Thoracic aorta (tissue), 2 donors: ENCODE data around the gene DCDC2C. TPM values are rescaled to one million over a fixed set of nuclear protein-coding genes. Genes with fewer than 3 reads are reported as not detected.

Experiments used
- ATAC-seq: fragments of 150-250 bp; one replicate; pipeline ENCODE4 v1.8.0; 2017; ENCODE audit warnings: low read depth; ENCODE audit not compliant: insufficient number of reproducible peaks, low FRiP score
- DNase-seq: peaks from one replicate; pipeline ENCODE4 v3.0.0-alpha.2; 2020; ENCODE audit warnings: low spot score
- H3K27ac ChIP-seq, 2 donors: fragments of 200-600 bp; sonication (generic); 1 replicate in 1 of 2; 2 replicates in 1 of 2; pipeline ENCODE4 v1.5.1; 2016; ENCODE audit warnings: mild to moderate bottlenecking in 2 of 2, moderate library complexity in 2 of 2
- H3K27me3 ChIP-seq: fragments of 200-600 bp; sonication (generic); replicated peaks from 2 replicates; pipeline ENCODE4 v1.6.0; 2016; ENCODE audit warnings: mild to moderate bottlenecking; ENCODE audit not compliant: insufficient read depth
- H3K36me3 ChIP-seq: fragments of 200-600 bp; sonication (generic); one replicate; pipeline ENCODE4 v1.5.1; 2016
- H3K4me1 ChIP-seq, 2 donors: fragments of 200-600 bp; sonication (generic); 1 replicate in 1 of 2; 2 replicates in 1 of 2; pipeline versions ENCODE4 v1.5.1 to v1.6.0; 2016; ENCODE audit warnings: low read depth in 2 of 2, mild to moderate bottlenecking in 1 of 2; ENCODE audit not compliant: control insufficient read depth in 1 of 2
- H3K4me3 ChIP-seq: fragments of 200-600 bp; sonication (generic); 2 replicates; pipeline ENCODE4 v1.5.1; 2016; ENCODE audit warnings: mild to moderate bottlenecking
- H3K9me3 ChIP-seq: fragments of 200-600 bp; sonication (generic); 2 replicates; pipeline ENCODE4 v1.5.1; 2016
- CTCF ChIP-seq: fragments of 200-600 bp; sonication (generic); IDR thresholded peaks from one replicate; pipeline ENCODE4 v1.5.1; 2019; ENCODE audit warnings: antibody characterized with exemption
- total RNA-seq, 2 donors: library from RNA; depleted of rRNA; stranded (reverse); fragments of >200 nt; gene quantifications; one replicate each; pipeline versions ENCODE4 v1.1.0 to v1.2.3, GENCODE V29; 2016

Gene DCDC2C
- total RNA-seq, 2 donors from 2014 or later, result 6.6 to 13.1 TPM

DNA sequence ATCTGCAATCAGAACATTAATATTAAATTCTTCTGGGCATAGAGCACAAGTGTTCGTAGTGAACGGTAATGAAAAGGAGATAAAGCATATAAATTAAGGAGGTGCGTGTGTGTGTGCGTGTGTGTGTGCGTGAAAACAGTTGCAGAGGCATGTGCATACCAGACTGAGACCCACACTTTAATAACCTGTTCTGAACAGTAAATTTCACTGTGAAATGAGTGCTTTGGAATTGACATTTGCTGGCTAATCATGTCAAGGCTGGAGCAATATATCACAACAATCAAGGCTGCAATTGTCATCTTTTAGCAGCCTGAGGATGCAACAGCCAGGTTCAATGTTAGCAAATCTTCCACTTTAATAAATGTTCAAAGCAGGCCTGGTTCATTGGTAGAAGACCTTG is 57.9 kb downstream of the DCDC2C start:
- ATAC-seq, result no peak
- H3K27ac ChIP-seq, result no peak overlapping the region
- no peaks in the 10 kb centered on the region for H3K9me3 ChIP-seq
- no peak for TF ChIP-seq CTCF
- no peak for DNase-seq
- H3K4me1 ChIP-seq, result no peaks in the 10 kb centered on the region
- H3K4me3 ChIP-seq, result no peak overlapping the region
- no peaks in the 10 kb centered on the region for H3K27me3 ChIP-seq
- H3K36me3 ChIP-seq, result no peaks in the 10 kb centered on the region

DNA sequence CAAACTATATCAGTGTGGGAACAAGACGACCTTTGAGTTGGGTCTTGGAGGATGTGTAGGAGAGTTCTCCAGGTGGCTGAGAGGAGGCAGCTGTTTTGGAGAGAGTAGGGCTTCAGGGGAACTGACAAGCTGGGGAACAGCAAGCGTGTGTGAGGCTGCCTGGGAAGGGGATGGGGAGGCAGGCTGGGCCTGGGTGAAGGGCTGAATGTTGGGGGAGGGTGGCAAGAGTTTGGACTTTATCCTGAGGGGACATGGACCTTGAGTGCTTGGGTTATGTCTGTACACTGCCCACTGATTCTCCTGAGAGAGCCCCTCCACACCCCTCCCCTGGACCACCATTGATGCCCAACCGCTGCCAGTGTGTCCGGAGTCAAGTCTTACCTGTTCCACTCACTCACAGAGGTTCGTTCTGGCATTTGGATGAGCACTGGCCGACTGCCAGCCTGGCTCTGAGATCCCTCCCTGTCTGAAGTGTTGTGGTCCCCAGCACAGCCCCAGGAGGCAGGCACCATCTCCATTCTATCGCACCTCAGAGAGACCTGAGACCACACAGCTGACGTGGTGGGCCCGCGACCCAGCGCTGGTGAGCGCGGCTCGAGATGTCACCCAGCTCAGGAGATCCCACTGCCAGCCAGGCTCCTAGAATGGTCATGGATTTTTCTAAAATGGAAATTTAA is 59.5 kb downstream of the DCDC2C start:
- H3K27me3 ChIP-seq, result no peaks in the 10 kb centered on the region
- no peaks in the 10 kb centered on the region for H3K4me1 ChIP-seq
- H3K9me3 ChIP-seq, result no peaks in the 10 kb centered on the region
- no peak overlapping the region for H3K4me3 ChIP-seq
- no peak overlapping the region for H3K27ac ChIP-seq
- DNase-seq (no peak), ATAC-seq (no peak)
- no peak for TF ChIP-seq CTCF
- H3K36me3 ChIP-seq, result no peaks in the 10 kb centered on the region

- ATAC-seq (no peak), DNase-seq (no peak)
- Histone ChIP-seq H3K27ac (no peak overlapping the region), H3K36me3 (no peaks in the 10 kb centered on the region), H3K4me1 (no peaks in the 10 kb centered on the region), H3K9me3 (no peaks in the 10 kb centered on the region), H3K4me3 (no peak overlapping the region), H3K27me3 (no peaks in the 10 kb centered on the region)
- TF ChIP-seq CTCF, result no peak
These were observed 63.4 kb downstream of the DCDC2C start for GRCh38 chr2:3766824-3767223.

DNA sequence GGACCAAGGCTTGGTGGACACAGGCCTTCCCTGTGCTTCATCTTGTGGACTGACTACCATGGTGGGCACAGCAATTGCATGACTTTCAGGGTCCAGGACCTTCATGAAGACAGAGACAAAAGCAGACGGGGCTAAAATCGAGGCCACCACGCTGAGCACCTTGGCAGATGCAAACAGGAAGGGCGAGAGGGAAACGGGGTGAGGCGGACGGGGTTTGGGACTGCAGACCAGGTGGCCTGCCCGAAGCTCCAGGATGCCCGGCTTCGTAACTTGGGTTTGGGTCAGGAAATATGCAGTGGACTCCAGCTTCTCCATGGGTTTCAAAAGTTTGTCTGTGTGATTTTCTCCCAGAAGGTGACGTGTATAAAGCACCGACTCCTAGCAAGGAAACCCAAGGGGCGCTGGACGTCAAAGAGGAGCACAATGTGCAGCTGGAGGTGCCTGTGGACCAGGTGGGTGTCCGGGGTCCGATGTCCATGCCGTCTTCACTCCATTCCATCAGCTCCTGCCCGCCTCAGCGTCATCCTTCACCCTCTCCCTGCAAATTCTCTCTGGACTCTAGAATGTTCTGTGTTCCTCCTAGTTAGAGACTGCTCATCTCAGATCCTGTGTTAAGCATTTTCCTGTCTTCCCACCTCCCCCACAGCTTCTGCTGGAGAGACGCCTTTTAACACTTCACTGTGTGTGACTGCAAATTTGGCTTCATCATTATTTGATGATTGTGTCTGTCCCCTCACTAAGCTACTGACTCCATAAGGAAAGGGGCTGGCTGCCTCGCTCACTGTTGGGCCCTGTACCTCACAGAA is 65.8 kb downstream of the DCDC2C start:
- Histone ChIP-seq H3K4me1 (no peaks in the 10 kb centered on the region), H3K27ac (no peak overlapping the region), H3K27me3 (no peaks in the 10 kb centered on the region), H3K36me3 (no peaks in the 10 kb centered on the region), H3K4me3 (no peak overlapping the region), H3K9me3 (no peaks in the 10 kb centered on the region)
- DNase-seq, result no peak
- no peak for TF ChIP-seq CTCF
- no peak for ATAC-seq

DNA sequence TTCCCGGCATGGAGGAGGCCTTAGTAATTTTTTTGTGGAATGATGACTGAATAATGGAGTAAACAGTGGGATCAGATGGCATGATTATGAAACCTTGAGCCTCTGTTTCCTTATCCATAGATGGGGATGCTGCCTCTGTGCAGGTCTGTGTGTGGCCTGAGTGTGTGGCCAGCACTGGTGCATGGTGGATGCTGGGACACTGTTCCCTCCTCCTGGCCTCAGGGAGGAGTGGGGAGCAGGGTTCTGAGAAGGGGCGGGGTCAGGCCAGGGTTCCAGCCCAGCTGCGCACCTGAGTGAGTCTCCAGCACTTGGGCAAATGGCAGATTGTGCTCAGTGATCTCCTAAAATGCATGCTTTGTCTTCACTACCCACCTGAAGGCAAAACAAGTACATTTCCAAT is 66.4 kb downstream of the DCDC2C start:
- no peak for ATAC-seq
- Histone ChIP-seq H3K4me1 (no peaks in the 10 kb centered on the region), H3K4me3 (no peak overlapping the region), H3K27ac (no peak overlapping the region), H3K9me3 (no peaks in the 10 kb centered on the region), H3K36me3 (no peaks in the 10 kb centered on the region), H3K27me3 (no peaks in the 10 kb centered on the region)
- no peak for TF ChIP-seq CTCF
- no peak for DNase-seq
